ENCODE data around the gene GANAB. TPM values are rescaled to one million over a fixed set of nuclear protein-coding genes. Genes with fewer than 3 reads are reported as not detected.

Gene GANAB
- total and polyA plus RNA-seq, 2 of the 13 experiments (the other 11 are each of a cell fraction or from before 2014, with no cell fraction given): 99.5 to 234 TPM

- intact Hi-C loops (cut with micrococcal nuclease; ENCODE audit: unreplicated experiment) (no loop called here), in situ Hi-C loops (cut with HindIII; ENCODE audit: extremely low pct_ligation_motif_present, low pct_unique_long_range_greater_than_20kb) (no loop called here)
- H2AFZ ChIP-seq (ENCODE audit: low read length): no peak overlapping the region
- H3K79me2 ChIP-seq (ENCODE audit: insufficient read depth, low read length): peaks cover 17% of the 10 kb centered on the region
- POLR2A ChIA-PET: no interaction called here
- H3K4me2 ChIP-seq (ENCODE audit: low read depth, low read length): no peak overlapping the region
- FAIRE-seq (no peak), DNase-seq (ENCODE audit: low spot score) (no peak), ATAC-seq (no peak)
- BruUV-seq (replicated peaks): no TSS peak
- H3K36me3 ChIP-seq (replicated peaks in 1 of 2; ENCODE audit: control insufficient read depth in 1 of 2, insufficient read depth in 2 of 2, low read length in 2 of 2): peaks cover 12 to 38% of the 10 kb centered on the region in 2 experiments
- WGBS (ENCODE audit: low lambda C conversion rate): 100% methylated on average over 2 of the region's 2 CpGs
- H3K9ac ChIP-seq (ENCODE audit: insufficient read depth, low read depth, low read length): no peak overlapping the region
- H3K27ac ChIP-seq (ENCODE audit: extremely low read length, insufficient read depth, low read length): no peak overlapping the region
- no peaks in the 10 kb centered on the region for H4K20me1 ChIP-seq (ENCODE audit: insufficient read depth, low read length)
- CTCF ChIA-PET (ENCODE audit: low intra/inter-chr PET ratio, low total read pairs): no interaction called here
- no peak for TF ChIP-seq ZNF512 (CRISPR knock-in tag; IDR thresholded peaks at IDR 0.05)
- TF ChIP-seq SCMH1 (CRISPR knock-in tag; IDR thresholded peaks at IDR 0.05; ENCODE audit: borderline replicate concordance): no peak
- no peak for TF ChIP-seq STAT6 (CRISPR knock-in tag; IDR thresholded peaks at IDR 0.05; ENCODE audit: borderline replicate concordance)
- no peak for TF ChIP-seq ZNF235 (CRISPR knock-in tag; IDR thresholded peaks at IDR 0.05; ENCODE audit: borderline replicate concordance)
- TF ChIP-seq RNF2 (conservative IDR thresholded peaks at IDR 0.05; ENCODE audit: low read depth): no peak
- TF ChIP-seq ZSCAN31 (CRISPR knock-in tag; IDR thresholded peaks at IDR 0.05; ENCODE audit: low read depth): no peak
- TF ChIP-seq KLF16 (CRISPR knock-in tag; IDR thresholded peaks at IDR 0.05): no peak
- no peak for TF ChIP-seq CCDC6 (CRISPR knock-in tag; IDR thresholded peaks at IDR 0.05)
- no peaks in the 10 kb centered on the region for H3K27me3 ChIP-seq (ENCODE audit: control insufficient read depth in 1 of 2, insufficient read depth in 2 of 2, low read length in 2 of 2)
- no peak overlapping the region for H3K4me3 ChIP-seq (replicated peaks in 1 of 3; ENCODE audit: insufficient read depth in 1 of 3, low read depth in 2 of 3, low read length in 3 of 3)
- no peaks in the 10 kb centered on the region for H3K9me3 ChIP-seq (ENCODE audit: low read length)
- H3K4me1 ChIP-seq (ENCODE audit: insufficient read depth, low read length): peaks cover 23% of the 10 kb centered on the region
Measured at GRCh38 chr11:62579252-62579651, 67.2 kb downstream of the GANAB start.
